GM19455 (cell line): Measurements from ENCODE around the gene PTPRN2.
A peak's percentile ranks its signal among the peaks of the same experiment; 100 is the strongest.
"Not testable (repeated sequence)": the region's sequence is repeated elsewhere in the genome, so short reads cannot be mapped to it uniquely, and the experiment has no call there.

ENCODE experiments used
- ATAC-seq: cut with Tn5 transposase; IDR thresholded peaks from one replicate; pipeline ENCODE4 v1.9.1; 2021; ENCODE audit not compliant: unreplicated experiment

Gene PTPRN2

GRCh38 chr7:157579425-157579824, 1008.2 kb downstream of the PTPRN2 start:
- ATAC-seq, result no peak

- no peak for ATAC-seq
Observed at GRCh38 chr7:157577796-157578339, 1009.8 kb downstream of the PTPRN2 start.

- ATAC-seq, result no peak
Observed at GRCh38 chr7:157577061-157577460, 1010.6 kb downstream of the PTPRN2 start.

GRCh38 chr7:157576415-157576814, 1011.2 kb downstream of the PTPRN2 start:
- ATAC-seq, result no peak

- ATAC-seq, result no peak
Observed at GRCh38 chr7:157575777-157576176, 1011.8 kb downstream of the PTPRN2 start.

GRCh38 chr7:157574914-157575586, 1012.6 kb downstream of the PTPRN2 start:
- no peak for ATAC-seq

GRCh38 chr7:157574120-157574825, 1013.4 kb downstream of the PTPRN2 start:
- no peak for ATAC-seq

GRCh38 chr7:157573244-157573643, 1014.4 kb downstream of the PTPRN2 start:
- ATAC-seq, result no peak

GRCh38 chr7:157572622-157573021, 1015.0 kb downstream of the PTPRN2 start:
- ATAC-seq, result no peak

GRCh38 chr7:157570531-157571200, 1017.0 kb downstream of the PTPRN2 start:
- no peak for ATAC-seq

GRCh38 chr7:157569967-157570366, 1017.7 kb downstream of the PTPRN2 start:
- no peak for ATAC-seq

GRCh38 chr7:157568770-157569584, 1018.6 kb downstream of the PTPRN2 start:
- peak; percentile 64 for ATAC-seq

GRCh38 chr7:157568106-157568769, 1019.4 kb downstream of the PTPRN2 start:
- no peak for ATAC-seq

- ATAC-seq, result no peak
Observed at GRCh38 chr7:157567666-157568065, 1020.0 kb downstream of the PTPRN2 start.

GRCh38 chr7:157566631-157567006, 1021.0 kb downstream of the PTPRN2 start:
- ATAC-seq, result no peak

- ATAC-seq, result no peak
Observed at GRCh38 chr7:157565981-157566630, 1021.5 kb downstream of the PTPRN2 start.

GRCh38 chr7:157565201-157565626, 1022.4 kb downstream of the PTPRN2 start:
- ATAC-seq, result no peak

GRCh38 chr7:157564517-157565177, 1023.0 kb downstream of the PTPRN2 start:
- no peak for ATAC-seq

GRCh38 chr7:157563467-157564135, 1024.0 kb downstream of the PTPRN2 start:
- ATAC-seq, result not testable (repeated sequence)
